Coronary artery (tissue), 2 donors: ENCODE measurements around the gene COL20A1.

Experiments
- DNase-seq: peaks from one replicate; pipeline ENCODE4 v3.0.0-alpha.2; 2017; ENCODE audit warnings: low spot score
- H3K27ac ChIP-seq, 2 donors: fragments of 200-600 bp; sonication (generic); one replicate each; pipeline ENCODE4 v1.5.1; 2016 to 2019
- H3K4me3 ChIP-seq: fragments of 200-600 bp; sonication (generic); 2 replicates; pipeline ENCODE4 v1.5.1; 2016; ENCODE audit warnings: mild to moderate bottlenecking, moderate library complexity
- CTCF ChIP-seq: fragments of 200-600 bp; sonication (generic); IDR thresholded peaks from one replicate; pipeline ENCODE4 v1.5.1; 2019; ENCODE audit warnings: antibody characterized with exemption

COL20A1 gene

GRCh38 chr20:63350196-63350595 lies 57.2 kb downstream of the COL20A1 start:
- H3K4me3 ChIP-seq: no peak overlapping the region
- no peak for DNase-seq
- no peak for TF ChIP-seq CTCF
- H3K27ac ChIP-seq: no peak overlapping the region

GRCh38 chr20:63350597-63351325 lies 57.8 kb downstream of the COL20A1 start:
- Histone ChIP-seq H3K27ac (no peak overlapping the region), H3K4me3 (no peak overlapping the region)
- no peak for DNase-seq
- TF ChIP-seq CTCF: no peak

- no peak overlapping the region for H3K27ac ChIP-seq
- no peak overlapping the region for H3K4me3 ChIP-seq
- no peak for DNase-seq
- TF ChIP-seq CTCF: no peak
Observed at GRCh38 chr20:63351326-63351700, 58.3 kb downstream of the COL20A1 start.

GRCh38 chr20:63351811-63352591 lies 59.0 kb downstream of the COL20A1 start:
- no peak overlapping the region for H3K4me3 ChIP-seq
- DNase-seq: no peak
- no peak for TF ChIP-seq CTCF
- no peak overlapping the region for H3K27ac ChIP-seq

- no peak overlapping the region for H3K4me3 ChIP-seq
- DNase-seq: no peak
- H3K27ac ChIP-seq: no peak overlapping the region
- TF ChIP-seq CTCF: no peak
Observed at GRCh38 chr20:63352811-63353221, 59.8 kb downstream of the COL20A1 start.

GRCh38 chr20:63354636-63355350 lies 61.8 kb downstream of the COL20A1 start:
- no peak overlapping the region for H3K27ac ChIP-seq

More at GRCh38 chr20:63354636-63355350, 61.8 kb downstream of the COL20A1 start:
- H3K4me3 ChIP-seq: no peak overlapping the region
- TF ChIP-seq CTCF: no peak
- DNase-seq: no peak
